Kidney tubule cell (primary cell): ENCODE results near the gene SNTG2.
A peak's percentile ranks its signal among the peaks of the same experiment; 100 is the strongest.

Experiments
- DNase-seq: peaks from one replicate; pipeline ENCODE4 v3.0.0-alpha.2; 2018; ENCODE audit warnings: low spot score

SNTG2 gene

GRCh38 chr2:1318366-1319009 is 367.8 kb downstream of the SNTG2 start:
- no peak for DNase-seq

GRCh38 chr2:1319393-1319792 is 368.7 kb downstream of the SNTG2 start:
- DNase-seq, result no peak

- no peak for DNase-seq
Measured at GRCh38 chr2:1321321-1321720, 370.7 kb downstream of the SNTG2 start.

- DNase-seq, result no peak
Measured at GRCh38 chr2:1324884-1325283, 374.2 kb downstream of the SNTG2 start.

GRCh38 chr2:1328684-1329083 is 378.0 kb downstream of the SNTG2 start:
- no peak for DNase-seq

GRCh38 chr2:1339388-1340140 is 388.9 kb downstream of the SNTG2 start:
- no peak for DNase-seq

GRCh38 chr2:1340141-1340512 is 389.5 kb downstream of the SNTG2 start:
- no peak for DNase-seq

DNA sequence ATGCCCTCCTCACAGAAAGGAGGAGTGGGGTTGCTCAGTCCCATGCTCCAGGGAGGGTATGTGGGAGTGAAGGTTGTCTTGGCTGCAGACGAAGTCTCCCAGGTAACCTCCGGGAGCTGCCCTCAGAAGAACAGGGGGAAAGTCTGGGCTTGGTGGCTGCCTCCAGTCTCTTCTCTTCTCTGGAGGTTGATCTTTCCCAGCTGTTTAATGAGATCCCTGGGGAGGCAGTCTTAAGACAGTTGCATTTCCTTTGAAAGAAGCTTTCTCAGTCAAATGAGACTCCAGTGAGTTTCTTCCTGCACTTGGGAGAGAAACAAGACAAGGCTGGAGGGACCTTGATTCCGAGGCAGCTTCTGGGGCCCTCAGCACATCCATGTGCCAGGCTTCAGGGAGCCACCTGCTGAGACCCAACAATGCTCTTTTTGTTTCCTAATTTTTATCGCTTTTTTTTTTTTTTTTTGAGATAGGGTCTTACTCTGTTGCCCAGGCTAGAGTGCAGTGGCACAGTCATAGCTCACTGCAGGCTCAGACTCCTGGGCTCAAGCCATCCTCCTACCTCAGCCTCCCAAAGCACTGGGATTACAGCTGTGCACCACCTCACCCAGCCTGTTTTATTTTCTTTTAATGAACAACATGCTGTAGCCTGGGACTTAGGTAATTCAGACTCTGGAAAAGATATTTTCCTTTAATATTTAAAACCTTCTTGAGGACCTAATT is 390.9 kb downstream of the SNTG2 start:
- no peak for DNase-seq

GRCh38 chr2:1348789-1349188 is 398.1 kb downstream of the SNTG2 start:
- DNase-seq, result no peak

DNA sequence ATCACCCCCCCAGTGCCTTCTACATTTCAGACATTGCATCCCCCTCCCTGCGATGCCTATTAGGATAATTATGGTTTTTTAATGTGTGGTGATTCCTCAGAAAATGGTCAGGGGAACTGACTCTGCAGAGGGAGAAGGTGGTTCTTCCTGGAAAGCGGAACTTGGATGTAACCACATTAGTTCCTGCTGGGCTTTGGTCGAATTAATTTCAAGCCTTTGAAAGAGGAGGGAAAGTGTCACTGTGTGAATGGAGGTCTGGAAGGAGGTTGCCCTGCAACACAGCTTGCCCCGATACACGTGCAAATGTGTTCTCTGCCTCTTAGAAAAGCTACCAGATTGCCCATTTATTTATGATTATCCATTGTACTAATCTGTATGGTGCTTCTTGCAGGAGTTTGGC is 399.5 kb downstream of the SNTG2 start:
- DNase-seq, result no peak

GRCh38 chr2:1353124-1353523 is 402.5 kb downstream of the SNTG2 start:
- no peak for DNase-seq

- DNase-seq, result no peak
Measured at GRCh38 chr2:1353543-1353942, 402.9 kb downstream of the SNTG2 start.

DNA sequence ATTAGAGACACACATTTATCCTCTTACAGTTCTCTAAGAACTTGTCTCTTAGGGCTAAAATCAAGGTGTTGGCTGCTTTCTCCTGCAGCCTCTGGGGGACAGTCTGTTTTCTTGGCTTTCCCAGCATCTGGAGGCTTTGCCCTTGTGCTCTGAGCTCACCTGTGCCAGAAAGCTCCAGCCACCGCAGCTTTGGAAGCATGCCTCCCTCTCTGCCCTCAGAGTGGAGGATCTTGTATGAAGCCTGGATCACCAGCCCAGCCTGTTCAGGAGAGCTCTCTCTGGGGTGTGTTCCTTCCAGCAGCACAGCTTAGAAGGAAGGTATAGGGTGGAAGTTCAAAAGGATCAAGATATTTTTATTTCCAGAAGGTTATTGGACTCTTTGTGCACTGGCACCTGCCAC is 409.5 kb downstream of the SNTG2 start:
- no peak for DNase-seq

GRCh38 chr2:1360557-1361250 is 410.1 kb downstream of the SNTG2 start:
- DNase-seq, result no peak

DNA sequence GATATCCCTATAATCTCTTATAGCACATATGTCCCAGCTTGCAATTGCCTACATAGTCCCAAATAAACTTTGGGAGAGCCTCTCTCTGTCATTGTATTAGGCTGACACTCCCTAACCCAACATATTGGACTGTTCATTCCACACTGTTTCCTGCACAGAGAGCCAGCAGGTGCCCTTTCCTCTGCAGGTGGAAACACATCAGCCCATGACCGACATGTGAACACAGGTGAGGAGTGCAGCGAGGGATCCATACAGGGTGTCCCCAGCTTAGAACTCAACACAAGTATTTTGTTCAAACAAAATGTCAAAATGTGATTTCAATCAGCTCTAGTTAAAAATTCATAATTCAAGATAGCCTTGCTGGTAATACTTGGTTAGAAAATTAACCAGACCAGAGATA is 412.7 kb downstream of the SNTG2 start:
- no peak for DNase-seq

GRCh38 chr2:1366546-1367134 is 416.0 kb downstream of the SNTG2 start:
- peak; percentile 11 for DNase-seq

GRCh38 chr2:1367601-1368000 is 417.0 kb downstream of the SNTG2 start:
- no peak for DNase-seq

GRCh38 chr2:1369905-1370304 is 419.3 kb downstream of the SNTG2 start:
- DNase-seq, result no peak

GRCh38 chr2:1370461-1370860 is 419.8 kb downstream of the SNTG2 start:
- no peak for DNase-seq

DNA sequence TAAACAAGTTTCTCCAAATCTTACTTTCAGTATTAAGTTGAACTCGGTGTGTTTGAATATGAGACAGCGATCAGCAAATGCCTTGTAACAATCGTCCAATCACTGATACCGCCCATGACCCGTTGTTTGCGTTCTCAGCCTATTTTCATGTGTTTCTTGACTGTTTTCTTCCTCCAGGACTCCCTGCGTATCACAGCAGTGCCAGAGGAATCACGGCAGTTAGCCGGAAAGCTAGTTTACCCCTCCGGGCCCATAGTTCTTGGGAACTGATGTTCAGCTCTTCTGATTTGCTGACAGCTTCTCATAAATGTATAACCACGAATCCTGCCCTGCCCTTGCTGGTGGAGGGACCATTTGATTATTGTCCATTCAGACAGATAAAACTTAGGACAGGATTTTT is 420.4 kb downstream of the SNTG2 start:
- no peak for DNase-seq

GRCh38 chr2:1373830-1374229 is 423.2 kb downstream of the SNTG2 start:
- no peak for DNase-seq

GRCh38 chr2:1374287-1374686 is 423.6 kb downstream of the SNTG2 start:
- no peak for DNase-seq
